NCI-H187 (cell line): Measurements from ENCODE around the gene PACS1.
"Not testable (repeated sequence)": the region's sequence is repeated elsewhere in the genome, so short reads cannot be mapped to it uniquely, and the experiment has no call there.

ENCODE experiments used
- DNase-seq, 2 experiments: peaks; one replicate each; lab custom pipeline; 2025; lab: John Stamatoyannopoulos, UW

PACS1 gene

DNA sequence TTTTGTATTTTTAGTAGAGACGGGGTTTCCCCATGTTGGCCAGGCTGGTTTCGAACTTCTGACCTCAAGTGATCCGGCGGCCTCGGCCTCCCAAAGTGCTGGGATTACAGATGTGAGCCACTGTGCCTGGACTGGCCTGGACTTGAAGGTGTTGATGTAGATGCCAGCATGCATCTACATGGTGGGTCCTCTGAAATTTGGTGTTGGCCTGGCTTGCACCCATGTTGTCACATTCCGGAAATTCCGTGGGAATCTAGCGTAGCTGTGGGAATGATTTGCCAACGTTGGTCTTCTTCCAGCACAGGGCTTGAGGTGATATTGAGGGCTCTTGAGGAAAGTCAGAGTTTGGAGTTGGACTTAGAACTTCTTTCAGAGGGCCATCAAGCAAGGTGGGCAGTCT lies 6.5 kb downstream of the PACS1 start:
- DNase-seq: no peak

DNA sequence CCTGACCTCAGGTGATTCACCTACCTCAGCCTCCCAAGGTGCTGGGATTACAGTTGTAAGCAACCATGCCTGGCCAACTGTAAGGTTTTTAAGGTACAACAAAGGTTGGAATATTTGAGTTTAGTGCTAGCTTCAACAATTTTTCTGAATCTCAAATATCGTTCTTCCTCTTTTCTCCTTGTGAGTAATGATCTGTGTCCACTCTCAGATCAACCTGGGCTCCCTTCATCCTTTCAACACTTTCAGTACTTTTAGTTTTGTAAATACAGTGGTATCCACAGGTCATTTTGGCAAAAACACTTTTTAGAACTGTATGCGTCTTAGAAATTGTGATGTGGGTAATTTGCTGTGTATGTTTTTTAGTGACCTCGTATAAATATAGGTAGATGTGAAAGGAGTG lies 7.9 kb downstream of the PACS1 start:
- no peak for DNase-seq

- not testable (repeated sequence) for DNase-seq
These were observed 8.9 kb downstream of the PACS1 start for GRCh38 chr11:66078949-66079348.

GRCh38 chr11:66080055-66080817 lies 10.2 kb downstream of the PACS1 start:
- no peak for DNase-seq

DNA sequence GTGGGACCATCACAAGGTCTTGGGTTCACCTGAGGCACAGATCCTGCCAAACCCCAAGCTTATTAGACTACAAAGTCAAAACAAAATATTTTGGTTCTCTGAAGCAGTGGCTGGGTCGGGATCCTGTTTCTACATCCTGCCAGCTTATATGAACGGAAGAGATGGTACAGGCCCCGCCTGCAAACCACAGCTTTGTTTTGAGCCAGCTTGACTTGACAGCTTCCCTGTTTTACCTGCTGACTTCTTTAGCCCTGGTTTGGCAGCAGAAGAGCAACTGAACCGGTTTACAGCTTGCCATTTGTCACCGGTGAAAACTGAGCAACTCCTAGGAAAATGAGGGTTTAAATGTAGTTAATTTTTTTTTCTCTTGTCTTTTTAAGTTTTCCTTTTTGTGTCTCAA lies 11.4 kb downstream of the PACS1 start:
- no peak for DNase-seq

GRCh38 chr11:66082946-66083698 lies 13.1 kb downstream of the PACS1 start:
- peak in 1 of 2 experiments; percentile 49 for DNase-seq

DNA sequence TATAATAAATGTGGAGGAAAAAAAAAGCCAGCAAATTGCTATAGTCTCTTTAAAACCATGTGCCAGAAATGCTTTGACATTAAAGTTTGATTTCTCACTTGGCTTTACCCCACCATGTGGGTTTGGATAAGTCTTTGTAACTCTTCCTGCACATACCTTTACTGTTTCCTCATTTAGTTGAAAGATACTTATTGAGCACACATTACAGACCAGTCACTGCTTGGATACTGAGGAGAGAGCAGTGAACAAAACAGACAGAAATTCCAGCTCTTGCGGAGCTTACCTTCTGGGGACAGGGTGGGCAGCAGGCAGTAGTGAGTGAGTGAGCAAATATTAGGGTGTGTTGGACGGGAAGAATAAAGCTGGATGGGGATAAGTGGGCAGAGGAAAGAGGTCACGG lies 13.7 kb downstream of the PACS1 start:
- DNase-seq: no peak

GRCh38 chr11:66084821-66085475 lies 14.9 kb downstream of the PACS1 start:
- DNase-seq: no peak

DNA sequence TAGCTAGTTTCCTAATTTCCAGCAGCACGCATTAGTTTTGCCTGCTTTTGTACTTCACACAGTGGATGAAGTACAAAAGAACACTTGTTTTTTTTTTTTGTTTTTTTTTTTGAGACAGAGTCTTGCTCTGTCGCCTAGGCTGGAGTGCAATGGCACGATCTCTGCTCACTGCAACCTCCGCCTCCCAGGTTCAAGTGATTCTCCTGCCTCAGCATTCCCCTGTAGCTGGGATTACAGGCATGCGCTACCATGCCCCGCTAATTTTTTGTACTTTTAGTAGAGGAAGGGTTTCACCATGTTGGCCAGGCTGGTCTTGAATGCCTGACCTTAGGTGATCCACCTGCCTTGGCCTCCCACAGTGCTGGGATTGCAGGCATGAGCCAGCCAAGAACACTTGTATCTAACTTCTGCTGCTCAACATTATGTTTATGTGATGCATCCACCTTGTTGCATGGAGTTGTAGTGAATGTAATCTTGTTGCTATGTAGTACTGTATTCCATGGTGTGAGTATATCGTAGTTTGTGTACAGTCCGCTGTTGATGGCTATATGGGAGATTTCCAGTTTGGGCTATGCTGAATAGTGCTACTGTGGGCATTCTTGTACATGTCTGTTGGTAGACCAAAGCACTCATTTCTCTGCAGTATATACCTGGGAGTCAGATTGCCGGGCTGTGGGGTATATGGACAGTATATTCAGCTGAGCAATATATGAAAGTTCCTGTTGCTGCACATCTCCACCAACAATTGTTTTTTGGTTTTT lies 17.3 kb downstream of the PACS1 start:
- DNase-seq: no peak

- DNase-seq: no peak
These were observed 19.0 kb downstream of the PACS1 start for GRCh38 chr11:66089067-66089466.

- no peak for DNase-seq
These were observed 20.2 kb downstream of the PACS1 start for GRCh38 chr11:66090288-66090687.

GRCh38 chr11:66092125-66092524 lies 22.1 kb downstream of the PACS1 start:
- DNase-seq: not testable (repeated sequence)

DNA sequence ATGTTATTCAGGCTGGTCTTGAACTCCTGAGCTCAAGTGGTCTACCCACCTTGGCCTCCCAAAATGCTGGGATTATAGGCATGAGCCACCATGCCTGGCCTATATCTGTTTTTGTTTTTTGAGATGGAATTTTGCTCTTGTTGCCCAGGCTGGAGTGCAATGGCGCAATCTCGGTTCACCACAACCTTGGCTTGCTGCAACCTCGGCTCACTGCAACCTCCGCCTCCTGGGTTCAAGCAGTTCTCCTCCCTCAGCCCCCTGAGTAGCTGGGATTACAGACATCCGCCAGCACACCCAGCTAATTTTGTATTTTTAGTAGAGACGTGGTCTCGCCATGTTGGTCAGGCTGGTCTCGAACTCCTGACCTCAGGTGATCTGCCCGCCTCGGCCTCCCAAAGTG lies 29.7 kb downstream of the PACS1 start:
- not testable (repeated sequence) for DNase-seq

- DNase-seq: no peak
These were observed 30.4 kb downstream of the PACS1 start for GRCh38 chr11:66100272-66101065.

DNA sequence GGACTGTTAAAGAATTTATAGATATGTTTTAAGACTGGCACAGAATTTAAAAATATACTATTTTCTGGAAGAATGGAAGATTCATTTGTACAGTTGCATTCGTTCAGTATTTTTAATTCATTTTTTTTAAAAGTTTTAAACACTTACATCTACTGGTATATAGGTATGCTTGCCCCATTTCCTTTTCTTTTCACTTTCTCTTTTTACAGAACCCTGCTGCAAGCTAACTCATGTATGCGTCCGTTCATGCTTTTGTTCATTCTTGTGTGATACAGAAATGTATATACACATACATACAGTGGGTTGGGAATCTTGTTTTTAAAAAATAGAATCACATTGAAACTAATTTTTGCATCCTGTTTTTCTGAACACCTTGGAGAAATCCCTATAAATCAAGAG lies 31.0 kb downstream of the PACS1 start:
- no peak for DNase-seq

GRCh38 chr11:66104057-66104638 lies 34.1 kb downstream of the PACS1 start:
- no peak for DNase-seq

DNA sequence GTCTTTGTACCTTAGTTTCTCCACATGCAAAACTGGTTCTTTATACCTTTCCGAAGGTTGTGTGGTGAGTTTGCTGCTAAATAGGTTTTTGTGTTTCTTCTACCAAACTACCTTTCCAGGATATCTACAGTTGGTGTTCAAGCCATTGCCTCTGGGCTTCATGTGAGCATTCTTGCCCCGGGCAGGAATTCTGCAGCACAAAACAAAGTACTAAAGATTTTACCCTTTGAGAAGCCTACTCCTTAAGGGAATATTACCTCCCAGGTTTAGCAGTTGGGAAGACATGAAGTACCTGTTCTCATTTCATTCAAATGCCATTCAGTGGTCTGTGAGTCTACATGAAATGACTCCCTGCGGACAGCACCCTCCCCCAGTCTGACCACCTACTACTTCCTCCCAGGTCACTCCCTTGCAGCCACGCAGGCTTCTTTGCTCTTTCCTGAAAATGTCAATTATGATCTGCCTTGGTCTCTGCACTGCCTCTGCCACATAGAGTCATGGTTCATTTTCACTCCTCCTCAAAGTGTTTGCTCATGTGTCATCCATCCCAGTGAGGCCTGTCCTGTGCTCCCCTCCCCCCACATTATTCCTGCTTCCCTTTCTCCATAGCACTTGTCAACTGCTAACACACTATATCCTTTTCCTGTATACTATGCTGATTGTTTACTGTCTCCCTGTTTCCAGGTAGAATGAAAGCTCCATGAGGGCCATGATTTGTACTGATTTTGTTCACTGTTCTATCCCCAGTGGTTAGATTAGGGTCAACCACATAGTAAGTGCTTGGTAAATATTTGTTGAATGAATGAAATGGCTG lies 36.9 kb downstream of the PACS1 start:
- DNase-seq: no peak

DNA sequence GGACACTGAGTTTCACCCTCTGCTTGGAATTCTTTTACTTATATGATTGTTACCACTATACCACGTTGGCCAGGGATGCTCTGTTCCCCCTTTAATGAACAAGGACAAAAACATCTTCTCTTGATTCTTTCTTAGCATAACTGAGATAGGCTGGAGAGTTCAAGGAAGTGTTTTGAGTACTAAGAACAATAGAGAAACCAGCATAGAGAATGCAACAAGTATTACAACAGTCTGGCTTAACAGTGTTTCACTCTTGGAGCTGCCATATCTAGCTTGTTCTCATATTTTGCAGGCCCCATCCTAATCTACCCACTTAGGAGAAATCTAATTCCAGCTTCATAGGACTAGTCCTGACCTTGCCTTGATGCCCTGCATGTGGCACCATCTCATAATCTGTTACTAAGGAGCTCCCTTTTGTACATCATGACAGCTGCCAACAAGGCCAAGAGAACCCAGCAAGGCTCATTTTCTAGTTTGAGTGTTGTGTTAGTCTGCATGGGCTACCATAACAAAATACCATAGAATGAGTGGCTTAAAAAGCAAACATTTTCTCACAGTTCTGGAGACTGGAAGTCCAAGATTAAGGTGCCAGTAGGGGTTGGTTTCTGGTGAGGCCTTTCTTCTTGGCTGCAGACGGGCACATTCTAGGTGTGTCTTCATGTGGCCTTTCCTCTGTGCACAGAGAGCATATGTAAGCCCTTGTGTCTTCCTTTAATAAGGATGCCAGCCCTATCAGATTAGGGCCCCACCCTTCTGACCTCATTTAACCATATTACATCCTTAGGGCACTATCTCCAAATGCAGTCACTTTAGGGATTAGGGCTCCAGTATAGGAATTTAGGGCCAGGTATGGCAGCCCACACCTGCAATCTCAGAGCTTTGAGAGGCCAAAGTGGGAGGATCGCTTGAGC lies 37.8 kb downstream of the PACS1 start:
- DNase-seq: no peak

- no peak for DNase-seq
These were observed 39.2 kb downstream of the PACS1 start for GRCh38 chr11:66109294-66109693.
